ENCODE measurements around the gene DUSP22. TPM values are rescaled to one million over a fixed set of nuclear protein-coding genes. Genes with fewer than 3 reads are reported as not detected.

Gene DUSP22
- total RNA-seq, 1 donor from 2014 or later, result 34.9 TPM

- H3K9me3 Mint-ChIP-seq (ENCODE audit: unreplicated experiment), result peaks cover 5% of the 10 kb centered on the region
- TF ChIP-seq EZH2 (IDR thresholded peaks at IDR 0.05; ENCODE audit: insufficient read depth, low read length) (no peak), CTCF (IDR thresholded peaks at IDR 0.05; ENCODE audit: insufficient read depth, low read depth, low read length) (no peak)
- no peaks in the 10 kb centered on the region for H3K9me3 ChIP-seq (ENCODE audit: insufficient read depth, low read depth, low read length)
- no peaks in the 10 kb centered on the region for H3K27me3 ChIP-seq (ENCODE audit: insufficient read depth, low read length)
- H2AFZ ChIP-seq (ENCODE audit: low read depth, low read length), result no peak overlapping the region
- H3K27me3 Mint-ChIP-seq (ENCODE audit: low read depth, unreplicated experiment), result no peaks in the 10 kb centered on the region
- H3K4me3 Mint-ChIP-seq (ENCODE audit: unreplicated experiment), result no peak overlapping the region
- H4K20me1 ChIP-seq (ENCODE audit: insufficient read depth, low read length), result peaks cover 5% of the 10 kb centered on the region
- DNase-seq (ENCODE audit: low read depth) (no peak), FAIRE-seq (no peak)
- peaks cover 8% of the 10 kb centered on the region for H3K36me3 Mint-ChIP-seq (ENCODE audit: low read depth, unreplicated experiment)
- no peak overlapping the region for H3K27ac Mint-ChIP-seq (ENCODE audit: unreplicated experiment)
- H3K4me3 ChIP-seq (ENCODE audit: insufficient read depth, low read depth, low read length), result no peak overlapping the region
- H3K9ac ChIP-seq (ENCODE audit: low read length), result no peak overlapping the region
- no peak overlapping the region for H3K4me2 ChIP-seq (ENCODE audit: low read length)
- no peaks in the 10 kb centered on the region for H3K79me2 ChIP-seq (ENCODE audit: insufficient read depth, low read length)
- no peaks in the 10 kb centered on the region for H3K4me1 ChIP-seq (ENCODE audit: insufficient read depth, low read length)
- H3K27ac ChIP-seq (ENCODE audit: low read depth, low read length), result no peak overlapping the region
- H3K4me1 Mint-ChIP-seq (ENCODE audit: low read depth, unreplicated experiment), result peaks cover 4% of the 10 kb centered on the region
- no peaks in the 10 kb centered on the region for H3K36me3 ChIP-seq (ENCODE audit: insufficient read depth, low read length)
Measured at GRCh38 chr6:311679-312220, 19.5 kb downstream of the DUSP22 start.

- FAIRE-seq (no peak), DNase-seq (ENCODE audit: low read depth) (no peak)
- H2AFZ ChIP-seq (ENCODE audit: low read depth, low read length), result no peak overlapping the region
- H3K9me3 ChIP-seq (ENCODE audit: insufficient read depth, low read depth, low read length), result no peaks in the 10 kb centered on the region
- Mint-ChIP-seq H3K36me3 (ENCODE audit: low read depth, unreplicated experiment) (peaks cover 7% of the 10 kb centered on the region), H3K9me3 (ENCODE audit: unreplicated experiment) (peaks cover 5% of the 10 kb centered on the region), H3K27me3 (ENCODE audit: low read depth, unreplicated experiment) (no peaks in the 10 kb centered on the region), H3K27ac (ENCODE audit: unreplicated experiment) (no peak overlapping the region), H3K4me1 (ENCODE audit: low read depth, unreplicated experiment) (peaks cover 4% of the 10 kb centered on the region), H3K4me3 (ENCODE audit: unreplicated experiment) (no peak overlapping the region)
- no peak overlapping the region for H3K9ac ChIP-seq (ENCODE audit: low read length)
- no peaks in the 10 kb centered on the region for H3K36me3 ChIP-seq (ENCODE audit: insufficient read depth, low read length)
- no peaks in the 10 kb centered on the region for H3K27me3 ChIP-seq (ENCODE audit: insufficient read depth, low read length)
- TF ChIP-seq CTCF (IDR thresholded peaks at IDR 0.05; ENCODE audit: insufficient read depth, low read depth, low read length), result no peak
- TF ChIP-seq EZH2 (IDR thresholded peaks at IDR 0.05; ENCODE audit: insufficient read depth, low read length), result no peak
- H4K20me1 ChIP-seq (ENCODE audit: insufficient read depth, low read length), result peaks cover 5% of the 10 kb centered on the region
- no peak overlapping the region for H3K4me3 ChIP-seq (ENCODE audit: insufficient read depth, low read depth, low read length)
- no peaks in the 10 kb centered on the region for H3K79me2 ChIP-seq (ENCODE audit: insufficient read depth, low read length)
- H3K27ac ChIP-seq (ENCODE audit: low read depth, low read length), result no peak overlapping the region
- no peaks in the 10 kb centered on the region for H3K4me1 ChIP-seq (ENCODE audit: insufficient read depth, low read length)
- H3K4me2 ChIP-seq (ENCODE audit: low read length), result no peak overlapping the region
Measured at GRCh38 chr6:313087-313486, 20.8 kb downstream of the DUSP22 start.

- no peaks in the 10 kb centered on the region for H3K27me3 ChIP-seq (ENCODE audit: insufficient read depth, low read length)
- no peaks in the 10 kb centered on the region for H3K9me3 ChIP-seq (ENCODE audit: insufficient read depth, low read depth, low read length)
- no peak overlapping the region for H2AFZ ChIP-seq (ENCODE audit: low read depth, low read length)
- DNase-seq (ENCODE audit: low read depth) (no peak), FAIRE-seq (no peak)
- peaks cover 5% of the 10 kb centered on the region for H4K20me1 ChIP-seq (ENCODE audit: insufficient read depth, low read length)
- H3K4me3 ChIP-seq (ENCODE audit: insufficient read depth, low read depth, low read length), result no peak overlapping the region
- no peak overlapping the region for H3K27ac ChIP-seq (ENCODE audit: low read depth, low read length)
- Mint-ChIP-seq H3K27me3 (ENCODE audit: low read depth, unreplicated experiment) (no peaks in the 10 kb centered on the region), H3K4me3 (ENCODE audit: unreplicated experiment) (no peak overlapping the region), H3K9me3 (ENCODE audit: unreplicated experiment) (peaks cover 5% of the 10 kb centered on the region), H3K27ac (ENCODE audit: unreplicated experiment) (no peak overlapping the region), H3K36me3 (ENCODE audit: low read depth, unreplicated experiment) (peaks cover 7% of the 10 kb centered on the region), H3K4me1 (ENCODE audit: low read depth, unreplicated experiment) (peaks cover 4% of the 10 kb centered on the region)
- no peaks in the 10 kb centered on the region for H3K36me3 ChIP-seq (ENCODE audit: insufficient read depth, low read length)
- no peaks in the 10 kb centered on the region for H3K79me2 ChIP-seq (ENCODE audit: insufficient read depth, low read length)
- no peak overlapping the region for H3K4me2 ChIP-seq (ENCODE audit: low read length)
- no peak for TF ChIP-seq EZH2 (IDR thresholded peaks at IDR 0.05; ENCODE audit: insufficient read depth, low read length)
- TF ChIP-seq CTCF (IDR thresholded peaks at IDR 0.05; ENCODE audit: insufficient read depth, low read depth, low read length), result no peak
- no peak overlapping the region for H3K9ac ChIP-seq (ENCODE audit: low read length)
- no peaks in the 10 kb centered on the region for H3K4me1 ChIP-seq (ENCODE audit: insufficient read depth, low read length)
Measured at GRCh38 chr6:313917-314316, 21.6 kb downstream of the DUSP22 start.
